Activated CD8-positive, alpha-beta memory T cell treated with anti-CD3 and anti-CD28 coated beads, Interleukin-2, amount 10 ng/mL, durations not matched to agents 7 days and 5 days (primary cell): Measurements from ENCODE around the gene BICRAL. TPM values are rescaled to one million over a fixed set of nuclear protein-coding genes. Genes with fewer than 3 reads are reported as not detected.
"Not testable (repeated sequence)": the region's sequence is repeated elsewhere in the genome, so short reads cannot be mapped to it uniquely, and the experiment has no call there.

ENCODE experiments used
- ATAC-seq: fragments of 150-1000 bp; cut with Tn5 transposase; one replicate; pipeline ENCODE4 v1.10.0; 2021; ENCODE audit warnings: moderate library complexity
- CTCF ChIA-PET: fragments of 350-600 bp; sonication (Branson Sonifier 250); formaldehyde crosslinking; loops from one replicate; lab custom pipeline; 2021; ENCODE audit warnings: antibody characterized with exemption; lab: Charles Lee
- DNase-seq: peaks from one replicate; pipeline ENCODE4 v3.0.0-alpha.2; 2020
- H3K27ac Mint-ChIP-seq: one replicate; pipeline ENCODE4 v1.8.0; 2021; ENCODE audit warnings: mild to moderate bottlenecking, mixed read lengths
- H3K27me3 Mint-ChIP-seq: one replicate; pipeline ENCODE4 v1.8.0; 2021; ENCODE audit warnings: mixed read lengths
- H3K36me3 Mint-ChIP-seq: one replicate; pipeline ENCODE4 v1.8.0; 2021; ENCODE audit warnings: mild to moderate bottlenecking, mixed read lengths
- H3K4me1 Mint-ChIP-seq: one replicate; pipeline ENCODE4 v1.8.0; 2021; ENCODE audit warnings: mixed read lengths
- H3K4me3 Mint-ChIP-seq: one replicate; pipeline ENCODE4 v1.8.0; 2021; ENCODE audit warnings: mild to moderate bottlenecking, moderate library complexity, mixed read lengths
- H3K9me3 Mint-ChIP-seq: one replicate; pipeline ENCODE4 v1.8.0; 2022; ENCODE audit warnings: low read depth, mixed read lengths
- total RNA-seq, 2 experiments: library from RNA; stranded (reverse); gene quantifications; one replicate each; pipeline ENCODE4 v1.2.3, GENCODE V29; 2021

Gene BICRAL, protein sequence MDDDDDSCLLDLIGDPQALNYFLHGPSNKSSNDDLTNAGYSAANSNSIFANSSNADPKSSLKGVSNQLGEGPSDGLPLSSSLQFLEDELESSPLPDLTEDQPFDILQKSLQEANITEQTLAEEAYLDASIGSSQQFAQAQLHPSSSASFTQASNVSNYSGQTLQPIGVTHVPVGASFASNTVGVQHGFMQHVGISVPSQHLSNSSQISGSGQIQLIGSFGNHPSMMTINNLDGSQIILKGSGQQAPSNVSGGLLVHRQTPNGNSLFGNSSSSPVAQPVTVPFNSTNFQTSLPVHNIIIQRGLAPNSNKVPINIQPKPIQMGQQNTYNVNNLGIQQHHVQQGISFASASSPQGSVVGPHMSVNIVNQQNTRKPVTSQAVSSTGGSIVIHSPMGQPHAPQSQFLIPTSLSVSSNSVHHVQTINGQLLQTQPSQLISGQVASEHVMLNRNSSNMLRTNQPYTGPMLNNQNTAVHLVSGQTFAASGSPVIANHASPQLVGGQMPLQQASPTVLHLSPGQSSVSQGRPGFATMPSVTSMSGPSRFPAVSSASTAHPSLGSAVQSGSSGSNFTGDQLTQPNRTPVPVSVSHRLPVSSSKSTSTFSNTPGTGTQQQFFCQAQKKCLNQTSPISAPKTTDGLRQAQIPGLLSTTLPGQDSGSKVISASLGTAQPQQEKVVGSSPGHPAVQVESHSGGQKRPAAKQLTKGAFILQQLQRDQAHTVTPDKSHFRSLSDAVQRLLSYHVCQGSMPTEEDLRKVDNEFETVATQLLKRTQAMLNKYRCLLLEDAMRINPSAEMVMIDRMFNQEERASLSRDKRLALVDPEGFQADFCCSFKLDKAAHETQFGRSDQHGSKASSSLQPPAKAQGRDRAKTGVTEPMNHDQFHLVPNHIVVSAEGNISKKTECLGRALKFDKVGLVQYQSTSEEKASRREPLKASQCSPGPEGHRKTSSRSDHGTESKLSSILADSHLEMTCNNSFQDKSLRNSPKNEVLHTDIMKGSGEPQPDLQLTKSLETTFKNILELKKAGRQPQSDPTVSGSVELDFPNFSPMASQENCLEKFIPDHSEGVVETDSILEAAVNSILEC
- 10 to 100 TPM; 22.9 to 24.3 TPM for total RNA-seq

DNA sequence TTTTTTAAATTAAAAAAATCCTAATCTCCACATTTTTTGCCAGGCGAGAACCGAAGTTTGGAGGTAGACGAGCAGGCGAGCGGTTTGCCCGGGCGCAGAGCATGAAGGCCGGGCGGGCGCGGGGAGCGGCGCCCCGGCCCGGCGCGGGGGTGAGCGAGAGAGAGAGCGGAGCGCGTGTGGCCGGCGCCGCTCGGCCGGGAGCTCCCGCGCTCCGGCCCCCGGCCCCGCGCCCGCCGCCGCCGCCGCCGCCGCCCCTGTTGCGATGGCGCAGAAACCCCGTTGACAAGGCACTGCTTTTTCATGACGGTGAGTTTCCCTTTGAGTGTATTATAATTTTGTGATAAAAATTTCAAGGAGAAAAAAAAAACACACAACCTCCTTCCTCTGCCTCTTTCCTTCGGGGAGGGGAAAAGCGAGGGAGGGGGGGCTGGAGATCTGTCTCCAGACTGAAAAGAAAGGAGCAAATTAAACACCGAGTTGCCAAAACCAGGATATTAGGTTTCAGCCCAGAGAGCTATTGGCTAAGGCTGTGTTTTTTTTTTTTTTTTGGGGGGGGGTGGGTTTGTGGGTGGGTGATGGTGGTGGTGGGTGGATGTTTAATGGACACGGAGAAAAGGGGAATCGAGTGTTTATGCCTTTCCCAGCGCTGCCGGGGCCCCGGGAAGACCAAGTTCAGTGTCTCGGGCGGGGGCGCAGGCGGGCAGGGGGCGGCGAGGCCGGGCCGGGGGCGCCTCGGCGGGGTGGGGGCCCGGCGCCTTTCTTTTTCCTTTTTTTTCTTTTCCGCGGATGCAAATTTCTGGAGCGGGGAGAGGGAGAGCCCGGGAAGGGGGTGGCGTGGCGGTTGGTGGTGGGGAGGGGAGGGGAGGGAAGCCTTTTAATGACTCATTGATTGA lies at the start of gene BICRAL:
BICRAL (plus strand) TSS at position 257 of the 893 bp plus-strand sequence. CDS start 39,971 bp downstream, outside the sequence.
- H3K27me3 Mint-ChIP-seq, result no peaks in the 10 kb centered on the region
- H3K27ac Mint-ChIP-seq, result peak within 1 kb of the TSS; percentile 96
- peaks cover 42% of the 10 kb centered on the region for H3K4me1 Mint-ChIP-seq
- CTCF ChIA-PET, result interaction anchor here (0.9 to 4.5 kb wide), 6 partner anchors 9 to 218 kb away, joined by 3 to 37 read pairs (median 4); partner anchors contain the start of gene UBR2
- no peaks in the 10 kb centered on the region for H3K9me3 Mint-ChIP-seq
- peak; percentile 75 for DNase-seq
- peak within 1 kb of the TSS; percentile 93 for H3K4me3 Mint-ChIP-seq
- ATAC-seq, result peak; percentile 33
- peaks cover 17% of the 10 kb centered on the region for H3K36me3 Mint-ChIP-seq

DNA sequence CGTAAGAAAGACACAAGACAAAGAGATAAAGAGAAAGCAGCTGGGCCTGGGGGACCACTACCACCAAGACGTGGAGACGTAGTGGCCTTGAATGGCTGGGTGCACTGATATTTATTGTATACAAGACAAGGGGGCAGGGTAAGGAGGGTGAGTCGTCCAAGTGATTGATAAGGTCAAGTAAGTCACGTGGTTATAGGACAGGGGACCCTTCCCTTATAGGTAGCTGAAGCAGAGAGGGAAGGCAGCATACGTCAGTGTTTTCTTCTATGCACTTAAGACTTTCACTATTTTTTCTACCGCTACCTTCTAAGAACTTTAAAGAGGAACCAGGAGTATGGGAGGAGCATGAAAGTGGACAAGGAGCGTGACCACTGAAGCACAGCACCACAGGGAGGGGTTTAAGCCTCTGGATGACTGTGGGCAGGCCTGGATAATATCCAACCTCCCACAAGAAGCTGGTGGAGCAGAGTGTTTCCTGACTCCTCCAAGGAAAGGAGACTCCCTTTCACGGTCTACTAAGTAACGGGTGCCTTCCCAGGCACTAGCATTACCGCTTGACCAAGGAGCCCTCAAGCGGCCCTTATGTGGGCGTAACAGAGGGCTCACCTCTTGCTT lies 47.9 kb upstream of the BICRAL start:
- not testable (repeated sequence) for H3K27me3 Mint-ChIP-seq, H3K36me3 Mint-ChIP-seq
- CTCF ChIA-PET, result interaction anchor here (1.3 to 1.5 kb wide), 2 partner anchors 8 to 187 kb away, joined by 4 read pairs; no protein-coding TSS in a partner anchor

DNA sequence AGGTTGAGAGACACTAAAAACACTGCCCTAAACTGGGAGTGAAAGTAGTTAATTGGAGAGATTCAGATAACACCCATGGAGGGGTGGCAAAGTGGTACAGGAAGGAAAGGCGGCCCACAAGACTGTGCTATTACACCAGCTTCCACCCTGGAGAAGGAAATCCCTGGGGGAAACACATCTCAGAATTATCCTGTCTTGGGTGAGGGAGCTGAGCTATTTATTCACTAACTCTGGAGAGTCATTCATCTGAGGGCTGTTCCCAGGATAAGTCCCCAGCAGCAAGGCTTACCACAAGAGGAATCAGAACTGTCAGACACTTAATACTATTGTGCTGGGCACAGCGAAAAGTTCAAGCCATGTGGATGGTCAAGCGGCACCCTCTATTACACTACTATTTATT lies 45.9 kb upstream of the BICRAL start:
- no peak overlapping the region for H3K4me3 Mint-ChIP-seq
- no peaks in the 10 kb centered on the region for H3K36me3 Mint-ChIP-seq
- CTCF ChIA-PET, result interaction anchor here (0.6 to 0.9 kb wide), 2 partner anchors 10 to 758 kb away, joined by 3 read pairs; no protein-coding TSS in a partner anchor
- H3K27ac Mint-ChIP-seq, result no peak overlapping the region
- DNase-seq, result no peak
- no peaks in the 10 kb centered on the region for H3K9me3 Mint-ChIP-seq
- no peaks in the 10 kb centered on the region for H3K4me1 Mint-ChIP-seq
- ATAC-seq, result no peak
- peaks cover 9% of the 10 kb centered on the region for H3K27me3 Mint-ChIP-seq

More for the DNA sequence above, 47.9 kb upstream of the BICRAL start:
- not testable (repeated sequence) for DNase-seq, ATAC-seq, H3K4me3 Mint-ChIP-seq, H3K27ac Mint-ChIP-seq, H3K4me1 Mint-ChIP-seq, H3K9me3 Mint-ChIP-seq

DNA sequence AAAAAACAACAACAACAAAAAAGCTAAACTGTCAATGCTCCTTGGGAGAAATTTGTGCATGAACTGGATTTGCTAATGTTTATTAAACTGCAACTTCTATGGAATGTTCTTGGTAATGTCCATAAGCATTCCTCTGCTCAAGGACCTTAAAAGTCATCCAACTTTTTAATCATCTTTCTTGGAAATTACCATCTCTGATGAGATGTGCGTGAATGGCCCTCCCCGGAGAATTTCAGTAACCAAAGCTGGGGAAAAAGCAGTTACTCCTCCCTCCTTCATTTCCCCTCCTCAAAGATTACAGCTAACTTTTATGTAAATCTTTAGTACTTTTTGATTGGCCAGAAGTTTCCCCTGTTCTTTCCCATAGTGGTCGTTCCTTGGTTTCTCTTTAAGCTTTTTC lies 41.1 kb upstream of the BICRAL start:
- H3K4me1 Mint-ChIP-seq, result peaks cover 12% of the 10 kb centered on the region
- H3K4me3 Mint-ChIP-seq, result no peak overlapping the region
- CTCF ChIA-PET, result interaction anchor here (0.7 to 1.5 kb wide), 4 partner anchors 13 to 79 kb away, joined by 3 to 8 read pairs (median 4); no protein-coding TSS in a partner anchor
- H3K36me3 Mint-ChIP-seq, result peaks cover 6% of the 10 kb centered on the region
- DNase-seq, result no peak
- no peak overlapping the region for H3K27ac Mint-ChIP-seq
- peaks cover 9% of the 10 kb centered on the region for H3K27me3 Mint-ChIP-seq
- no peak for ATAC-seq
- H3K9me3 Mint-ChIP-seq, result no peaks in the 10 kb centered on the region

DNA sequence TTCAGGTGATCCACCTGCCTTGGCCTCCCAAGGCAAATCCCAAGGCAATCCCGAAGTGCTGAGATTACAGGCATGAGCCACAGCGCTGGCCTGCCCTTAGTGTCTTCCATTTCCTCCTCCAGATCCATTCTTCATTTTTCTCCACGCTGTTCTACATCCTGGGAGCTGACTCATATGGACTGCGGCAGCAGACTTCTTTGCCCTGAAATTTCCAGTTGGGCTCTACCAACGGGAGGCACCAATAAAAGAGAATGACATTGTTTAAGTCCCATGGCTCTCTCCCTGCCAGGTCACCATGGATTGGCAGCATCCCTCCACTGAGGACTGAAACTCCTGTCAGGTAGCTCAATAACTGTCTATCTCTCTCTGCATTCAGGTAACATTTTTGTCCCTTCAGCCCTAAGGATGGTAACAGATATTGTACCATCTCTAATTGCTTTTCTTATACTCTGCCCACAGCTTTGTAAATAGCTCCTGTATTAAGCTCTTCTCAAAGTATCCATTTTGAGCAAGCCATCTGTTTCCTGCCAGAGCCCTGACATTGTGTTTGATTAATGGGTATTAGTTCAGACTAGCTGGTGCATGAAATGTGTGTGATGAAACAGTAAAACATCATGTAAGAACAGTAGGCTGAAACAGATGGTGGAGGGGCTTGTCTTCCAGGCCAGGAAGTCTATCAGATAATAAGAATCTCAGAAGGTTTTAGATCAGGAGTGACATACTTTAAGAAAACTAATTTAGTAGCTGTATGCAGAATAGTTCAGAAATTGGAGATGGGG lies 39.5 kb upstream of the BICRAL start:
- no peak for DNase-seq
- peaks cover 14% of the 10 kb centered on the region for H3K4me1 Mint-ChIP-seq
- H3K4me3 Mint-ChIP-seq, result no peak overlapping the region
- H3K27ac Mint-ChIP-seq, result no peak overlapping the region
- no peaks in the 10 kb centered on the region for H3K9me3 Mint-ChIP-seq
- peaks cover 8% of the 10 kb centered on the region for H3K36me3 Mint-ChIP-seq
- H3K27me3 Mint-ChIP-seq, result peaks cover 9% of the 10 kb centered on the region
- CTCF ChIA-PET, result interaction anchor here (0.7 to 5.3 kb wide), 4 partner anchors 12 to 66 kb away, joined by 3 to 26 read pairs (median 4); no protein-coding TSS in a partner anchor
- ATAC-seq, result no peak

DNA sequence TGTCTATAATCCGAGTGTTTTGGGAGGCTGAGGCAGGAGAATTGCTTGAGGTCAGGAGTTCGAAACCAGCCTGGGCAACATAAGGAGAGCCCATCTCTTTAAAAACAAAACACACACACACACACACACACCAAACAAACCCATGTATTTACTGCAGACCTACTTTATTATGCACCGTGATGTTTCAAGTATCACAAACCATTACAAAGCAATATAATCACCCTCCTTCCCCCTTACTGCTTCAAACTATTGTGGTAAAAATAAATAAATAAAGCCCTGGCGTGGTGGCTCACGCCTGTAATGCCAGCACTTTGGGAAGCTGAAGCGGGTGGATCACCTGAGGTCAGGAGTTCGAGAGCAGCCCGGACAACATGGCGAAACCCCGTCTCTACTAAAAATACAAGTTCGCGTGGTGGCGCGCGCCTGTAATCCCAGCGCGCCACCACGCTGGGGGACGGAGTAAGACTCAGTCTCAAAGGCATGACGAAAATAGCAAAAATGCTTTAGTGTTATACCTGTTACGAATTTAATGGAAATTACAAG lies 37.4 kb upstream of the BICRAL start:
- Mint-ChIP-seq H3K36me3 (peaks cover 11% of the 10 kb centered on the region), H3K9me3 (no peaks in the 10 kb centered on the region), H3K4me1 (peaks cover 31% of the 10 kb centered on the region), H3K27ac (peak overlapping the region; percentile 100), H3K4me3 (peak overlapping the region; percentile 91), H3K27me3 (peaks cover 1% of the 10 kb centered on the region)
- no peak for ATAC-seq
- DNase-seq, result no peak
- CTCF ChIA-PET, result interaction anchor here (0.6 to 6.1 kb wide), 4 partner anchors 18 to 607 kb away, joined by 3 to 42 read pairs (median 14); partner anchors contain the start of gene UBR2

DNA sequence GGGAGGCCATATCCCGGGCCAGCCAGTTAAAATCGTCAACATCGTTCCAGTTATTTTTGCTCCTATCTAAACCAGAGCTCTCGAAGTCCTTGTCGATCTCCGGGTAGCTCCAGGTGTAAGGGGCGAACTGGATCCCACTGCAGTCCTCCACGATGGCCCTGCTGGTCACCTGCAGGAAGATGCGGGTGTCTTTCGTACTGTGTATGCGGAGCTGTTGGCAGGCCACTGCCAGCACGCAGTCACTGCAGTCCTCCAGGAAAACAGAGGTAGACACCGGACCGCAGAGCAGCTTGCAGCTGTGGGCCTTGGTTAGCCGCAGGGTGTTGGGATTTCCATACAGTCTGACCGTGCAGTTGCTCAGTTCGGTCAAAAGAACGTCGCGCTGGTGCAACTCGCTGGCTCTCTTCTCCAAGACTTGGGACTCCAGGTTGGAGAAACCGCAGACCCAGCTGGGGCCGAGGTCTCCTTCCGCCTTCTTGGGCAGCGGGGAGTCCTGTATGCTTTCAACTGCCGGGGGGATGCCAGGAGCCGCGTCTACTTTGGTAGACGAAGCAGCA lies 36.7 kb upstream of the BICRAL start:
- CTCF ChIA-PET, result interaction anchor here (0.6 to 6.1 kb wide), 9 partner anchors 16 to 182 kb away, joined by 3 to 42 read pairs (median 4); partner anchors contain the start of genes RPL7L1 and UBR2
- ATAC-seq (no peak), DNase-seq (peak; percentile 72)
- H3K27ac Mint-ChIP-seq, result peak overlapping the region; percentile 100
- peaks cover 31% of the 10 kb centered on the region for H3K4me1 Mint-ChIP-seq
- H3K27me3 Mint-ChIP-seq, result no peaks in the 10 kb centered on the region
- no peaks in the 10 kb centered on the region for H3K9me3 Mint-ChIP-seq
- peak overlapping the region; percentile 91 for H3K4me3 Mint-ChIP-seq
- H3K36me3 Mint-ChIP-seq, result peaks cover 11% of the 10 kb centered on the region

DNA sequence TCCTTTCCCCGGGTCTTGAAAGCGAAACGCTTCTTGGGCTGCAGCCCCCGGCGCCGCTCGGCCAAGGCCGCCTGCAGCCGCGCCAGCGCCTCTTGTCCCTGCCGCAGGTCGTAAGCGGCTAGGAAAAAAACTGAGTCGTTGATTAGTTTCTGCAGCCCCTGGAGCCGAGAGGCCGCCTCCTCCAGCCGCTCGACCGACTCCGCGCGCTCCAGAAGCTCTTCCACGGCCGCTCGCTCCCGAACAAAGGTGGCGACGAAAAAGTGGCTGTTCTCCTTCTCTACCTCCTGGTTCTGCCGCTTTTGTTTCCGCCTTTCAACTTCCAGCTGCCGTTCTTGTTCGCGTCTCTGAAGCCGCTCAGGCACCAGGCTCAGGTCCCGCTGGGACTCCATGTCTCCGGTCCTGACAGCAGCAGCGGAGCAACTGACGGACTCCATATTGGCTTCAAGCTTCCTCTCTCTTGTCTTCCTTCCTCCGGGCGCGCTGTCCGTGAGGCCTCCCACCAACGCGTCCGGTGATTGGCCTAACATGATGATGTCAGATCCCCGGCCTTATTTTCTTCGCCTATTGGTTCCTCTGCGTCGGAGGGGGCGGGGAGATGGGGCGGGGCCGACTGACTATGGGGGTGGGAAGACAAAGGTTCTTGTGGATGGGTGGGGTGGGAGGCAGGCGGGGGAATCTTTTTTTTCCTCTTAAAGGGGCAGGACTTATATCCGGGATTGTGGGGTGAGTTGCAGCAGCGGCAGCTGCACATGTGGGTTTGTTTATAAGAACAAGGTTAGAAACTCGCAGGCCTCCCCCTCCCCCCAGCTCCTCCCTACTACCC lies 36.0 kb upstream of the BICRAL start, which contains the start of gene TBCC:
TBCC (minus strand) TSS at position 464 of the 823 bp plus-strand sequence; CDS start at position 434, 30 bp downstream.
- ATAC-seq (peak; percentile 86), DNase-seq (peak; percentile 98)
- CTCF ChIA-PET, result interaction anchor here (0.6 to 6.1 kb wide), 12 partner anchors 17 to 136 kb away, joined by 3 to 42 read pairs (median 4); partner anchors contain the start of gene RPL7L1
- H3K36me3 Mint-ChIP-seq, result peaks cover 11% of the 10 kb centered on the region
- H3K4me3 Mint-ChIP-seq, result peak within 1 kb of the TSS; percentile 91
- peaks cover 31% of the 10 kb centered on the region for H3K4me1 Mint-ChIP-seq
- peak within 1 kb of the TSS; percentile 100 for H3K27ac Mint-ChIP-seq
- no peaks in the 10 kb centered on the region for H3K27me3 Mint-ChIP-seq
- no peaks in the 10 kb centered on the region for H3K9me3 Mint-ChIP-seq

DNA sequence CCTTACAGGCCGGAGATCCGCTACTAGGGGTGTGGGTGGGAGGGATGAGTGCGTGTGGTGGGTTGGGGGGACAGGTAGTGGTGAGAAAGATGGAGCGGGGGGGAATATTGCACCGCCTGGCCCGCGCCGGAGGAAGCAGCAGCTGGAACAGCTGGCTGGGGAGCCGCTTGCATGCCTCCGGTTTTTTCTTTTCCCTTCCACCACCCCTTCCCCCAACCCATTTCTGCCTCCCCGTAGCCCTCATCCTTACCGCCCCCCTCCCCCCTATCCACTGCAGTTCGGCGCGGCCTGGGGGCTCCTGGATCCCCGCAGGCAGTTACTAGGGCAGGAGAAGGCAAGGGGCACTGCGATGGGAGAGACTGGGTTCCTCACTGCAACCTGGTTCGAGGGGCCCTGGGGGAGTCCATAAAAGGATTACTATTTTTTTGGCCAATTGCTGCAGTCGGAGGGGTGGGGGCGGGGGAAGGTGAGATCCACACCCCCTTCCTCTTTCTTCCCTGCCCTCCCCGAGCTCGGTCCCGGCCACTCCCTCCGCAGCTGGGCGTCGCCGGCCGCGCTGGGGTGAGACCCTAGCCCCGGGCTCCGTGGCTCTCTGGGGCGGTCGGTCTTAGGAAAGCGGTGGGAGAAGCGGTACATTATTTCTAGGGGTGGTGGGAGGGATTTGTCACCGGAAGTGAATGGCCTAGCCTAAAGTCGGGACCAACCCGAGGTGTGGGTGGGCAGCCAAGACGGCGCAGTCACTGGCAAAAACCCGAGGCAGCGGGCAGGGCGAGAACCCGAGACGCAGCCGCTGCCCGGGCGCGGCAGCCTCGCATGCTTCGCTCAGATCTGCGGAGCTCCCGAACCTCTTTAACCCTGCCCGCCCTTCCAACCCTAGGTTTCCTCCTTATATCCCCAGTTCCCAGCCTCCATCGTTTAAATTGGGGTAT lies 35.1 kb upstream of the BICRAL start:
- peak; percentile 90 for DNase-seq
- peak overlapping the region; percentile 91 for H3K4me3 Mint-ChIP-seq
- H3K9me3 Mint-ChIP-seq, result no peaks in the 10 kb centered on the region
- peak; percentile 65 for ATAC-seq
- no peaks in the 10 kb centered on the region for H3K27me3 Mint-ChIP-seq
- H3K27ac Mint-ChIP-seq, result peak overlapping the region; percentile 100
- peaks cover 11% of the 10 kb centered on the region for H3K36me3 Mint-ChIP-seq
- peaks cover 34% of the 10 kb centered on the region for H3K4me1 Mint-ChIP-seq
- CTCF ChIA-PET, result interaction anchor here (0.7 to 6.1 kb wide), 11 partner anchors 16 to 135 kb away, joined by 3 to 42 read pairs (median 4); no protein-coding TSS in a partner anchor
